ENCODE results near the gene OSBPL9.
"Not testable (repeated sequence)": the region's sequence is repeated elsewhere in the genome, so short reads cannot be mapped to it uniquely, and the experiment has no call there.

The OSBPL9 gene

GRCh38 chr1:51799372-51799771, 182.5 kb downstream of the OSBPL9 start:
- no peak for DNase-seq

- no peak for DNase-seq
Observed at GRCh38 chr1:51814513-51814912, 197.6 kb downstream of the OSBPL9 start.

- no peak for DNase-seq
Observed at GRCh38 chr1:51818487-51818886, 201.6 kb downstream of the OSBPL9 start.

- not testable (repeated sequence) for DNase-seq
Observed at GRCh38 chr1:51819021-51819420, 202.1 kb downstream of the OSBPL9 start.

GRCh38 chr1:51819810-51820209, 202.9 kb downstream of the OSBPL9 start:
- DNase-seq: no peak

GRCh38 chr1:51829058-51829457, 212.2 kb downstream of the OSBPL9 start:
- no peak for DNase-seq

- no peak for DNase-seq
Observed at GRCh38 chr1:51833700-51834099, 216.8 kb downstream of the OSBPL9 start.

- no peak for DNase-seq
Observed at GRCh38 chr1:51837243-51837642, 220.4 kb downstream of the OSBPL9 start.

All from COR-L47 (cell line).